Neutrophil (primary cell): ENCODE data around the gene NPAS2.

Experiments used
- H3K27ac ChIP-seq: fragments of 200-600 bp; sonication (generic); 2 replicates; pipeline ENCODE4 v1.5.1; 2016; ENCODE audit warnings: mild to moderate bottlenecking, moderate library complexity
- H3K27me3 ChIP-seq: fragments of 200-600 bp; sonication (generic); 2 replicates; pipeline ENCODE4 v1.6.0; 2016; ENCODE audit warnings: mild to moderate bottlenecking
- H3K36me3 ChIP-seq: fragments of 200-600 bp; sonication (generic); 2 replicates; pipeline ENCODE4 v1.5.1; 2017
- H3K4me1 ChIP-seq, 2 experiments: fragments of 200-600 bp in 1 of 2; sonication (generic) in 1 of 2; 1 replicate in 1 of 2; 2 replicates in 1 of 2; pipeline versions ENCODE4 v1.5.1 to v1.6.1; 2013 to 2016; ENCODE audit warnings: low read depth in 1 of 2, low read length in 1 of 2, mild to moderate bottlenecking in 1 of 2, moderate library complexity in 1 of 2; ENCODE audit not compliant: control insufficient read depth in 1 of 2, insufficient read depth in 1 of 2
- H3K4me3 ChIP-seq, 2 experiments: fragments of 200-600 bp in 1 of 2; sonication (generic) in 1 of 2; 1 replicate in 1 of 2; 2 replicates in 1 of 2; pipeline ENCODE4 v1.5.1; 2013 to 2016; ENCODE audit warnings: low read depth in 1 of 2, low read length in 1 of 2, mild to moderate bottlenecking in 1 of 2, moderate library complexity in 1 of 2
- H3K9me3 ChIP-seq: fragments of 200-600 bp; sonication (generic); 2 replicates; pipeline ENCODE4 v1.5.1; 2016
- TF ChIP-seq, protein P1 (sequence below): fragments of 200-600 bp; sonication (generic); IDR thresholded peaks from 2 replicates; pipeline ENCODE4 v1.5.1; 2016; ENCODE audit warnings: antibody characterized with exemption

NPAS2 gene

DNA sequence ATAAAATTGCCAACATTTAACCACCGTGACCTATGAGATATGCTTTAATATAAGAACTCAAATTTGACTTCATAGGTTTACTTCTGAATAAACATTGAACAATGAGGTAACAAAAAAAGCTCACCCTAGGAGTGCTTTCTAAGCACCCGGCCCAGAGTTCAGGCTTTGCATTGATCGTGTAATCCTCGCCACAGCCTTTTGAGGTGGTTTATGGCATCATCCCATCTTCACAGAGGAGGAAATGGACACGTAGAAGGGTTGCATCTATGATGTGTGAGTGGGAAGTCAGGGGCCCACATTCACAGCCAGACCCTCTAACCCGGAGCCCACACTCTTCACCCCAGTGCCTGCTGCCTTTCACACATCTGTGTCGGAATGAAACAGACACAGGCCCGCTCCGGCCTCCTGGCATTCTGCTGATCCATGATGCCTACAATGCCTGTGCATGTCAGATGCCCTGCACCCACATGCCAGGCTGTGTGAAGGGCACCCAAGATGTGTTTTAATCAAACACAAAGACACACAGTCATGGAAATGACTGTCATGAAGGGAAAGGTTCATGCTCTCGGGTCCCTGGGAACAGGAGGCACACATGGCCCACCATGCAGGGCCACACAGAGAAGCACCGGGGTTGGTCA lies 133.6 kb downstream of the NPAS2 start:
- Histone ChIP-seq H3K4me3 (no peak overlapping the region), H3K9me3 (no peaks in the 10 kb centered on the region), H3K36me3 (no peaks in the 10 kb centered on the region), H3K27ac (no peak overlapping the region), H3K27me3 (peaks cover 19% of the 10 kb centered on the region), H3K4me1 (no peaks in the 10 kb centered on the region)
- TF ChIP-seq, protein P1, sequence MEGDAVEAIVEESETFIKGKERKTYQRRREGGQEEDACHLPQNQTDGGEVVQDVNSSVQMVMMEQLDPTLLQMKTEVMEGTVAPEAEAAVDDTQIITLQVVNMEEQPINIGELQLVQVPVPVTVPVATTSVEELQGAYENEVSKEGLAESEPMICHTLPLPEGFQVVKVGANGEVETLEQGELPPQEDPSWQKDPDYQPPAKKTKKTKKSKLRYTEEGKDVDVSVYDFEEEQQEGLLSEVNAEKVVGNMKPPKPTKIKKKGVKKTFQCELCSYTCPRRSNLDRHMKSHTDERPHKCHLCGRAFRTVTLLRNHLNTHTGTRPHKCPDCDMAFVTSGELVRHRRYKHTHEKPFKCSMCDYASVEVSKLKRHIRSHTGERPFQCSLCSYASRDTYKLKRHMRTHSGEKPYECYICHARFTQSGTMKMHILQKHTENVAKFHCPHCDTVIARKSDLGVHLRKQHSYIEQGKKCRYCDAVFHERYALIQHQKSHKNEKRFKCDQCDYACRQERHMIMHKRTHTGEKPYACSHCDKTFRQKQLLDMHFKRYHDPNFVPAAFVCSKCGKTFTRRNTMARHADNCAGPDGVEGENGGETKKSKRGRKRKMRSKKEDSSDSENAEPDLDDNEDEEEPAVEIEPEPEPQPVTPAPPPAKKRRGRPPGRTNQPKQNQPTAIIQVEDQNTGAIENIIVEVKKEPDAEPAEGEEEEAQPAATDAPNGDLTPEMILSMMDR: no peak

DNA sequence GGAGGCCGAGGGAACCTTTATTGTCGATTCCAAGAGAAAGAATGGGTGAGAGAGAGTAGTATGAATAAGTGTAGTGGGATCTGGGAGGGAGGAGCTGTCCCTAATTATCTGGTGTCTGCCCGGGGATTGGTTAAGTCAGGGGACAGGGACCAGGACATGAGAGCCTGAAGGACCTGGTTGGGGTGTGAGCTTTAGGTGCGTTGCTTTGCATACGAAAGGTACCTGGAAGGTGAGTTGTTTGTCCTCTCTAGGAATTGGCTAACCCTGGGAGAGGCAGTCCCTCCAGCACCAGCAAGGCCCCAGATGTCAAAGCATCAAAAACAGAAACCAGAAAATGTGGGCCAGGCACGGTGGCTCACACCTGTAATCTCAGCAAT lies 134.1 kb downstream of the NPAS2 start:
- Histone ChIP-seq H3K27me3 (peaks cover 14% of the 10 kb centered on the region), H3K4me3 (no peak overlapping the region), H3K4me1 (no peaks in the 10 kb centered on the region), H3K27ac (no peak overlapping the region), H3K36me3 (no peaks in the 10 kb centered on the region), H3K9me3 (no peaks in the 10 kb centered on the region)
- TF ChIP-seq, protein P1: no peak

DNA sequence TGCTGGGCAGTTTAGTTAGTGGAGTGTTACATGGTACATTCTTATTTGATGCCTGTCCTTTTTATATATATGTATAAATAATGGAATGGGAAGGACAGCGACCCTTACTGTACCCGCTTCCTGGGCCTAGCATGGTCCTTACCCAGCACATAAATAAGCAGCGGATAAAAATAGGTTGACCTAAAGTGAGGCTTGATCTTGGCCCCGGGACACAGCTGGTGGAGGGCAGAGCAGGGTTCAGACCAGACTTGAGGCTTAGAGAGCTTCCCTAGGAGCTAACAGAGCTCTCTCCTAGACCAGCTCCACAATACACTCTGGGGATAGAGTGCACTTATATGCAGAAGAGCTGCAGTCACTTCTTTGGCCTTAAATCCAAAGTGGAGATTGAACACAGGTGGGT lies 135.3 kb downstream of the NPAS2 start:
- H3K27me3 ChIP-seq: peaks cover 12% of the 10 kb centered on the region
- TF ChIP-seq, protein P1: no peak
- no peak overlapping the region for H3K4me3 ChIP-seq

DNA sequence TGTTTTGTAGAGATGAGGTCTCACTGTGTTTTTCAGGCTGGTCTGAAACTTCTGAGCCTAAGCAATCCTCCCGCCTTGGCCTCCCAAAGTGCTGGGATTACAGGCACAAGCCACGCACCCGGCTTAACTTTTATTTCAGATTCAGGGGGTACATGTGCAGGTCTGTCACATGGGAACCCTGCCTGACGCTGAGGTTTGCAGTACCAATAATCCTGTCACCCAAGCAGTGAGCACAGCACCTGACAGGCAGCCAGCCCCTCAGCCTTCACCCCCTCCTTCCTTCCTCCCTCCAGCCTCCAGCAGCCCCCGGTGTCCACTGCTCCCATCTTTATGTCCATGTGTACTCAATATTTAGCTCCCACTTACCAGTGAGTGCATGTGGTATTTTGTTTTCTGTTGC lies 136.1 kb downstream of the NPAS2 start:
- no peak overlapping the region for H3K4me3 ChIP-seq
- TF ChIP-seq, protein P1: no peak
- H3K27me3 ChIP-seq: peaks cover 21% of the 10 kb centered on the region
- no peak overlapping the region for H3K27ac ChIP-seq
- H3K9me3 ChIP-seq: no peaks in the 10 kb centered on the region
- H3K36me3 ChIP-seq: no peaks in the 10 kb centered on the region
- H3K4me1 ChIP-seq: no peaks in the 10 kb centered on the region

More for the DNA sequence above, 135.3 kb downstream of the NPAS2 start:
- Histone ChIP-seq H3K4me1 (no peaks in the 10 kb centered on the region), H3K9me3 (no peaks in the 10 kb centered on the region), H3K36me3 (no peaks in the 10 kb centered on the region), H3K27ac (no peak overlapping the region)

DNA sequence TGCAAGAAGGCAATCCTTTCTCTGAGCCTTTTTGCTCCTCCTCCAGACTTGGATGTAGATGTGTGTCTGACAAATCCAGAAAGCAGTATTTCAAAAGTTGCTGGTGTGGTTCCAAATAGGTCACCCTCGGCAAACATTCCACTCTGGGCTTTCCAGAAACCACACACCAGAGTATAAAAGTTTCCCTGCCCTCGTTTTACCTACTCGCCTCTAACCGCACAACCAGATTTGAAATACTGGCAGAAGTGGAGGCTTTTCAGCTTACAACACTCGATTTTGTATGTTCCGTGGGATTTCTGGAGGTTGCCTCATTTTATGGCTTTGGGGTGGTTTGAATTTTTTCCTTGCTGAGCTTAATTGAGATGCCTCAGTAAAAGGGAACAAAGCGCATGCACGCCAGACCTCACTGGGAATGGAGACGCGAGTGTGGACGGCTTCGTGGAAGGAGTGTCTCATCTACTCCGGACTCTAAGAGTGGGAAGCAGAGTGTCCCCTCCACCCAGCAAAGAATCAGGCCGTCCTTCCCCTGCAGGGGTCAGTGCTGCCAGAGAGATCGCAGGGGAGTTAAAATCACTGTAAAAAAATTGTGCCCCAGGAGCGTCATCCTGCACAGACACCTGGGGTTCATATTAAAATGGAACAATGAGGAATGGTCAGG lies 138.2 kb downstream of the NPAS2 start:
- Histone ChIP-seq H3K9me3 (no peaks in the 10 kb centered on the region), H3K36me3 (no peaks in the 10 kb centered on the region), H3K4me1 (no peaks in the 10 kb centered on the region), H3K4me3 (no peak overlapping the region), H3K27ac (no peak overlapping the region), H3K27me3 (peaks cover 23% of the 10 kb centered on the region)
- TF ChIP-seq, protein P1: no peak
